Panc1 (cell line): Measurements from ENCODE around the gene NME8. TPM values are rescaled to one million over a fixed set of nuclear protein-coding genes. Genes with fewer than 3 reads are reported as not detected.

Source experiments
- ATAC-seq: fragments of 200-7000 bp; cut with Tn5 transposase; 2 replicates; pipeline ENCODE4 v1.9.1; 2020; ENCODE audit warnings: mild to moderate bottlenecking, moderate library complexity
- BruUV-seq: library from RNA; stranded (reverse); fragments of 400-500 nt; replicated peaks from 2 replicates; lab custom pipeline; 2021; lab: Mats Ljungman, UMichigan
- CTCF ChIA-PET: fragments of 300-600 bp; sonication (Branson Sonifier 250); formaldehyde crosslinking; loops from one replicate; lab custom pipeline; 2022; ENCODE audit warnings: antibody characterized with exemption; lab: Charles Lee
- POLR2A ChIA-PET: fragments of 300-600 bp; sonication (Branson Sonifier 250); formaldehyde crosslinking; loops from one replicate; lab custom pipeline; 2022; ENCODE audit warnings: antibody characterized with exemption; lab: Charles Lee
- DNase-seq: peaks from one replicate; pipeline ENCODE4 v3.0.0-alpha.2; 2010; ENCODE audit warnings: low read depth, low spot score
- H3K27ac ChIP-seq: 2 replicates; pipeline ENCODE4 v1.5.1; 2011; ENCODE audit warnings: mild to moderate bottlenecking, low read length, inconsistent platforms
- H3K27me3 ChIP-seq: fragments of 200-500 bp; sonication (Bioruptor generic); 2 replicates; pipeline ENCODE4 v1.6.0; 2014; ENCODE audit warnings: low read length, inconsistent platforms; ENCODE audit not compliant: control insufficient read depth, insufficient read depth
- H3K36me3 ChIP-seq: fragments of 200-500 bp; sonication (Bioruptor generic); 2 replicates; pipeline ENCODE4 v1.5.1; 2014; ENCODE audit warnings: inconsistent platforms, mild to moderate bottlenecking, low read length, moderate library complexity; ENCODE audit not compliant: control insufficient read depth, insufficient read depth
- H3K4me1 ChIP-seq: 2 replicates; pipeline ENCODE4 v1.5.1; 2011; ENCODE audit warnings: inconsistent platforms, mild to moderate bottlenecking, low read length, moderate library complexity; ENCODE audit not compliant: control insufficient read depth, insufficient read depth
- H3K4me3 ChIP-seq, 2 experiments: 2 replicates each; pipeline ENCODE4 v1.5.1; 2011 to 2012; ENCODE audit warnings: low read depth in 2 of 2, low read length in 2 of 2, mild to moderate bottlenecking in 2 of 2, inconsistent platforms in 1 of 2, moderate library complexity in 1 of 2
- H3K9me3 ChIP-seq: fragments of 200-500 bp; sonication (Bioruptor generic); 2 replicates; pipeline ENCODE4 v1.5.1; 2014; ENCODE audit warnings: low read depth, mild to moderate bottlenecking, inconsistent platforms, low read length, moderate library complexity; ENCODE audit not compliant: control insufficient read depth, insufficient read depth
- CTCF ChIP-seq: fragments of 450-650 bp; IDR thresholded peaks from 2 replicates; pipeline ENCODE4 v1.5.1; 2017; ENCODE audit warnings: mild to moderate bottlenecking
- POLR2AphosphoS5 ChIP-seq: IDR thresholded peaks from 2 replicates; pipeline ENCODE4 v1.6.1; 2012; ENCODE audit warnings: mild to moderate bottlenecking, low read depth, low read length, moderate library complexity
- REST ChIP-seq, 2 experiments: IDR thresholded peaks; 2 replicates each; pipeline ENCODE4 v1.6.1; 2011 to 2012; ENCODE audit warnings: low read depth in 2 of 2, control low read depth in 1 of 2, low read length in 1 of 2, mild to moderate bottlenecking in 1 of 2, moderate library complexity in 1 of 2; ENCODE audit not compliant: insufficient read depth in 1 of 2
- SIN3A ChIP-seq: IDR thresholded peaks from 2 replicates; pipeline ENCODE4 v1.6.1; 2012; ENCODE audit warnings: low read depth, mild to moderate bottlenecking, low read length, moderate library complexity, borderline replicate concordance; ENCODE audit not compliant: insufficient read depth
- in situ Hi-C: cut with HindIII; loops from 2 replicates; pipeline ENCODE4 v1.10.0; 2016; ENCODE audit warnings: low sequenced_read_pairs, low pct_unique_long_range_greater_than_20kb
- intact Hi-C: fragments of 100-400 bp; cut with micrococcal nuclease; formaldehyde crosslinking; loops from one replicate; pipeline ENCODE4 v1.10.0; 2022; ENCODE audit not compliant: unreplicated experiment
- total RNA-seq: library from RNA; stranded (reverse); gene quantifications from one replicate; pipeline ENCODE4 v1.2.1, GENCODE V29; 2021; ENCODE audit not compliant: unreplicated experiment

The NME8 gene
- total RNA-seq, 1 experiment from 2014 or later, result not detected

GRCh38 chr7:37916017-37916672, 67.7 kb downstream of the NME8 start:
- intact Hi-C loops, result loop anchor here (2.0 to 5.0 kb wide), 2 partner anchors 191 to 306 kb away; no protein-coding TSS in a partner anchor
- Histone ChIP-seq H3K4me3 (peak overlapping the region; percentile 45 to 60), H3K9me3 (no peaks in the 10 kb centered on the region), H3K4me1 (peaks cover 16% of the 10 kb centered on the region), H3K27me3 (peaks cover 22% of the 10 kb centered on the region), H3K36me3 (no peaks in the 10 kb centered on the region), H3K27ac (no peak overlapping the region)
- in situ Hi-C loops, result no loop called here
- DNase-seq (no peak), ATAC-seq (0 out of 2 replicates have a peak, but pooled peaks have one; percentile 5)
- ChIA-PET POLR2A (no interaction called here), CTCF (interaction anchor here (1.3 to 1.7 kb wide), 2 partner anchors 8 to 28 kb away, joined by 7 to 8 read pairs; no protein-coding TSS in a partner anchor)
- BruUV-seq, result no TSS peak
- TF ChIP-seq REST (IDR thresholded peaks at IDR 0.05; ENCODE audit: insufficient read depth in 1 of 2, low read depth in 2 of 2, low read length in 1 of 2), result no peak
- no peak for TF ChIP-seq POLR2AphosphoS5

- Histone ChIP-seq H3K27me3 (peaks cover 22% of the 10 kb centered on the region), H3K36me3 (no peaks in the 10 kb centered on the region), H3K4me1 (peaks cover 20% of the 10 kb centered on the region), H3K27ac (no peak within 1 kb of the TSS), H3K9me3 (no peaks in the 10 kb centered on the region), H3K4me3 (peak within 1 kb of the TSS; percentile 45 to 60)
- in situ Hi-C loops (no loop called here), intact Hi-C loops (loop anchor here (2.0 to 5.0 kb wide), 2 partner anchors 190 to 305 kb away; no protein-coding TSS in a partner anchor)
- ChIA-PET CTCF (interaction anchor here (0.7 to 1.7 kb wide), 7 partner anchors 8 to 306 kb away, joined by 3 to 8 read pairs (median 4); no protein-coding TSS in a partner anchor), POLR2A (no interaction called here)
- no TSS peak for BruUV-seq
- ATAC-seq, result peak; percentile 66
- DNase-seq, result peak; percentile 51
- TF ChIP-seq SIN3A (no peak), CTCF (peak; percentile 94)
Observed at GRCh38 chr7:37916673-37917660, 68.6 kb downstream of the NME8 start, which contains the start of gene SFRP4. TSS of gene SFRP4 (minus strand) at chr7:37916817. CDS start at chr7:37916537, 280 bp downstream.
